ENCODE results near the gene LRTM2. TPM values are rescaled to one million over a fixed set of nuclear protein-coding genes. Genes with fewer than 3 reads are reported as not detected.

The LRTM2 gene
- polyA plus RNA-seq, 1 donor (not counting 4 experiments of a cell fraction or from before 2014, with no cell fraction given) = not detected

DNA sequence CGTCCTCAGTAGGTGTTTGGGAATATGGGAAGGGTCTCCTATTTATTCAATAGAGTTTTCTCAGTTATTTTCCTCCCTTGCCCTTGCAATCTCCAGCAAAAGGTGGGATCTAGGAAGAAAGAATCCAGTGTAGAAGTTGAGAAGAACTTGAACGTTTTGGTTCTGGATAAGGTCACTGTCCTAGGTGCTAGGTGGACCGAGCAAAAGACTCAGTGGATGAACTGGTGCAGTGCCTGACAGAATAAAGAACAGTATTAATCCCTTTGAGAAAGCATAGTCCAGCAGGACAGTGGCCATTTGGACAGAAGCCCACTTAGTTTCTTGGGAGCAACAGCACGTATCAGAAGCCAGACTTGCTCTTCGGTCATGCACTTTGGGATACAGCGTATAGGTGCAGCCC lies 32.7 kb upstream of the LRTM2 start:
- Histone ChIP-seq H3K4me1 (ENCODE audit: control insufficient read depth, extremely low read depth, insufficient read depth, low read length) (no peaks in the 10 kb centered on the region), H2AFZ (ENCODE audit: control insufficient read depth, low read length) (no peak overlapping the region), H3K27ac (ENCODE audit: control insufficient read depth, insufficient read depth, low read length) (no peak overlapping the region), H4K20me1 (ENCODE audit: control insufficient read depth, extremely low read depth, insufficient read depth, low read length) (peaks cover 2% of the 10 kb centered on the region), H3K27me3 (ENCODE audit: control insufficient read depth, extremely low read depth, insufficient read depth, low read length) (no peaks in the 10 kb centered on the region), H3K4me2 (ENCODE audit: control insufficient read depth, extremely low read depth, insufficient read depth, low read depth, low read length) (no peak overlapping the region), H3K79me2 (ENCODE audit: control insufficient read depth, insufficient read depth, low read length) (no peaks in the 10 kb centered on the region), H3K36me3 (ENCODE audit: control insufficient read depth in 2 of 2, extremely low read depth in 1 of 2, insufficient read depth in 2 of 2, low read length in 2 of 2) (peaks cover 17 to 27% of the 10 kb centered on the region in 2 experiments), H3K9me1 (ENCODE audit: control insufficient read depth, extremely low read depth, insufficient read depth, low read length) (no peaks in the 10 kb centered on the region), H3K9me3 (ENCODE audit: control insufficient read depth, low read depth, low read length) (no peaks in the 10 kb centered on the region), H3K9ac (ENCODE audit: control insufficient read depth, extremely low read depth, insufficient read depth, low read length) (no peak overlapping the region), H3K4me3 (ENCODE audit: control insufficient read depth in 2 of 3, extremely low read depth in 1 of 3, insufficient read depth in 2 of 3, low read depth in 1 of 3, low read length in 3 of 3) (no peak overlapping the region)
- DNase-seq (ENCODE audit: low read depth, low spot score) (no peak), FAIRE-seq (no peak)
- no peak for TF ChIP-seq EZH2 (IDR thresholded peaks at IDR 0.05; ENCODE audit: low read length)
- TF ChIP-seq, protein P1, sequence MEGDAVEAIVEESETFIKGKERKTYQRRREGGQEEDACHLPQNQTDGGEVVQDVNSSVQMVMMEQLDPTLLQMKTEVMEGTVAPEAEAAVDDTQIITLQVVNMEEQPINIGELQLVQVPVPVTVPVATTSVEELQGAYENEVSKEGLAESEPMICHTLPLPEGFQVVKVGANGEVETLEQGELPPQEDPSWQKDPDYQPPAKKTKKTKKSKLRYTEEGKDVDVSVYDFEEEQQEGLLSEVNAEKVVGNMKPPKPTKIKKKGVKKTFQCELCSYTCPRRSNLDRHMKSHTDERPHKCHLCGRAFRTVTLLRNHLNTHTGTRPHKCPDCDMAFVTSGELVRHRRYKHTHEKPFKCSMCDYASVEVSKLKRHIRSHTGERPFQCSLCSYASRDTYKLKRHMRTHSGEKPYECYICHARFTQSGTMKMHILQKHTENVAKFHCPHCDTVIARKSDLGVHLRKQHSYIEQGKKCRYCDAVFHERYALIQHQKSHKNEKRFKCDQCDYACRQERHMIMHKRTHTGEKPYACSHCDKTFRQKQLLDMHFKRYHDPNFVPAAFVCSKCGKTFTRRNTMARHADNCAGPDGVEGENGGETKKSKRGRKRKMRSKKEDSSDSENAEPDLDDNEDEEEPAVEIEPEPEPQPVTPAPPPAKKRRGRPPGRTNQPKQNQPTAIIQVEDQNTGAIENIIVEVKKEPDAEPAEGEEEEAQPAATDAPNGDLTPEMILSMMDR (optimal IDR thresholded peaks at IDR 0.05 in 1 of 3, IDR thresholded peaks at IDR 0.05 in 1 of 3, conservative IDR thresholded peaks at IDR 0.05 in 1 of 3; ENCODE audit: extremely low read depth in 1 of 3, insufficient read depth in 2 of 3, low read length in 3 of 3) = no peak
- dilution Hi-C loops (cut with MboI; ENCODE audit: extremely low pct_ligation_motif_present, low sequenced_read_pairs) = no loop called here

DNA sequence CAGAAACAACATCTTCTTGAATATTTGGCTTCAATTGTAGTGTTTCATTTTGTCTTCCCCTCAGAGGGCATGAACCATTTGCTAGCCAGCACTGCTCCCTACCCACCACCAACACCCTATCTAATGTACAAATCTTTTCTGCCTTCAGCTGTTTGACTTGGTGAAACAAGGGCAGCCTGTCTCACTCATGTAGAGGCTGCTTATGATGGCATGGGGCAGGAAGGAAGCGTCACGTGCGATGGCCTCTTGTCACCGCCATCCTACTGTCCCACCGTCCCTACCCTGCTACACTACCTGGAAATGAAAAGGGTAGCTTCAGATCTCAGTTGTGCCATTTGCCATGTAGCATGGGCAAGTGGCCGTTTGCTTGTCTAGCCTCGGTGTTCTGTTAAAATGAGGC lies 29.9 kb upstream of the LRTM2 start:
- dilution Hi-C loops (cut with MboI; ENCODE audit: extremely low pct_ligation_motif_present, low sequenced_read_pairs) = no loop called here
- FAIRE-seq (no peak), DNase-seq (ENCODE audit: low read depth, low spot score) (no peak)
- no peaks in the 10 kb centered on the region for H3K9me3 ChIP-seq (ENCODE audit: control insufficient read depth, low read depth, low read length)
- no peak for TF ChIP-seq EZH2 (IDR thresholded peaks at IDR 0.05; ENCODE audit: low read length)
- TF ChIP-seq, protein P1 (optimal IDR thresholded peaks at IDR 0.05 in 1 of 3, IDR thresholded peaks at IDR 0.05 in 1 of 3, conservative IDR thresholded peaks at IDR 0.05 in 1 of 3; ENCODE audit: extremely low read depth in 1 of 3, insufficient read depth in 2 of 3, low read length in 3 of 3) = no peak
- H3K9me1 ChIP-seq (ENCODE audit: control insufficient read depth, extremely low read depth, insufficient read depth, low read length) = no peaks in the 10 kb centered on the region
- no peak overlapping the region for H3K4me2 ChIP-seq (ENCODE audit: control insufficient read depth, extremely low read depth, insufficient read depth, low read depth, low read length)
- no peak overlapping the region for H3K9ac ChIP-seq (ENCODE audit: control insufficient read depth, extremely low read depth, insufficient read depth, low read length)
- peaks cover 15 to 16% of the 10 kb centered on the region in 2 experiments for H3K36me3 ChIP-seq (ENCODE audit: control insufficient read depth in 2 of 2, extremely low read depth in 1 of 2, insufficient read depth in 2 of 2, low read length in 2 of 2)
- H3K4me1 ChIP-seq (ENCODE audit: control insufficient read depth, extremely low read depth, insufficient read depth, low read length) = no peaks in the 10 kb centered on the region
- no peaks in the 10 kb centered on the region for H3K79me2 ChIP-seq (ENCODE audit: control insufficient read depth, insufficient read depth, low read length)
- H3K27ac ChIP-seq (ENCODE audit: control insufficient read depth, insufficient read depth, low read length) = no peak overlapping the region
- peaks cover 2% of the 10 kb centered on the region for H4K20me1 ChIP-seq (ENCODE audit: control insufficient read depth, extremely low read depth, insufficient read depth, low read length)
- H3K4me3 ChIP-seq (ENCODE audit: control insufficient read depth in 2 of 3, extremely low read depth in 1 of 3, insufficient read depth in 2 of 3, low read depth in 1 of 3, low read length in 3 of 3) = no peak overlapping the region
- H3K27me3 ChIP-seq (ENCODE audit: control insufficient read depth, extremely low read depth, insufficient read depth, low read length) = no peaks in the 10 kb centered on the region
- H2AFZ ChIP-seq (ENCODE audit: control insufficient read depth, low read length) = no peak overlapping the region
